SK-N-SH treated with all-trans-retinoic acid at 6 μM for 48 hours (cell line): ENCODE data around the gene KCNG2.

Experiments used
- CSRNP3 ChIP-seq: fragments of 250-450 bp; sonication (Bioruptor Pico); IDR thresholded peaks from 2 replicates; pipeline ENCODE4 v1.5.1; 2021; ENCODE audit warnings: mild to moderate bottlenecking, moderate library complexity
- OSR1 ChIP-seq: fragments of 250-450 bp; sonication (Bioruptor Pico); IDR thresholded peaks from 2 replicates; pipeline ENCODE4 v1.8.0; 2022; ENCODE audit warnings: moderate library complexity, mild to moderate bottlenecking, inconsistent platforms
- POU6F1 ChIP-seq: fragments of 250-450 bp; sonication (Bioruptor Pico); IDR thresholded peaks from 2 replicates; pipeline ENCODE4 v1.8.0; 2021; ENCODE audit warnings: low read depth, mild to moderate bottlenecking, moderate library complexity, borderline replicate concordance
- PPARA ChIP-seq: fragments of 250-450 bp; sonication (Bioruptor Pico); IDR thresholded peaks from 2 replicates; pipeline ENCODE4 v1.5.0; 2020; ENCODE audit warnings: mild to moderate bottlenecking, borderline replicate concordance
- RARB ChIP-seq: fragments of 250-450 bp; sonication (Bioruptor Pico); IDR thresholded peaks from 2 replicates; pipeline ENCODE4 v1.8.0; 2021; ENCODE audit warnings: mild to moderate bottlenecking, moderate library complexity
- TOX ChIP-seq: fragments of 250-450 bp; sonication (Bioruptor Pico); IDR thresholded peaks from 2 replicates; pipeline ENCODE4 v1.8.0; 2021; ENCODE audit warnings: mild to moderate bottlenecking, moderate library complexity, borderline replicate concordance
- ZNF70 ChIP-seq: fragments of 450-650 bp; formaldehyde crosslinking; IDR thresholded peaks from 2 replicates; pipeline ENCODE4 v1.5.0; 2020; ENCODE audit warnings: mild to moderate bottlenecking, moderate library complexity

DNA sequence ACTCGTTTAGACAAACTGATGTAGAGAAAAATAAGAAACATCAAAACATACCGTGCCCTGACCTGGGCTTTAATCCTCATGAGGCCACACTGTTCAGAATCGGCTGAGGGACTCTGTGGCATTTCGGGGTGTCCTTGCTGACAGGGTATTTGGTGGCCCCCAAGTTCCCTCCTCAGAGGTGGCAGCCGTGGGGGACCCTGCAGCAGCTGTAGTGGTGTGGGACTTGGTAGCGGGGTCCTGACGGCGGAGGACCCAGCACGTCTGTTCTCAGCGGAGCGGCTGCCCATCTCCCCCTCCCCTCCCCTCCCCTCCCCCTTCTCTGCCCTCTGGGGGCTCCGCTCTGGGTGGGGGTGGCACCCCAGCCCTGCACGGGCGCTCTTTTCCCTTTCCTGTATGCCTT lies 18.4 kb downstream of the KCNG2 start:
- no peak for TF ChIP-seq OSR1 (CRISPR knock-in tag)
- TF ChIP-seq TOX (CRISPR knock-in tag), result no peak
- no peak for TF ChIP-seq CSRNP3 (CRISPR knock-in tag)
- no peak for TF ChIP-seq POU6F1 (CRISPR knock-in tag)
- no peak for TF ChIP-seq ZNF70 (CRISPR knock-in tag)
- no peak for TF ChIP-seq RARB
- no peak for TF ChIP-seq PPARA (CRISPR knock-in tag)
